NT2/D1 (cell line): Measurements from ENCODE around the gene COL4A5.

Experiments used
- SUZ12 ChIP-seq: IDR thresholded peaks from 2 replicates; pipeline ENCODE4 v1.6.1; 2011; ENCODE audit not compliant: insufficient read length, insufficient read depth; ENCODE audit errors: extremely low read depth
- YY1 ChIP-seq: IDR thresholded peaks from 2 replicates; pipeline ENCODE4 v1.6.1; 2011; ENCODE audit not compliant: insufficient read length, insufficient read depth
- ZNF274 ChIP-seq: IDR thresholded peaks from 2 replicates; pipeline ENCODE4 v1.6.1; 2011; ENCODE audit warnings: mild to moderate bottlenecking, low read depth, low read length

DNA sequence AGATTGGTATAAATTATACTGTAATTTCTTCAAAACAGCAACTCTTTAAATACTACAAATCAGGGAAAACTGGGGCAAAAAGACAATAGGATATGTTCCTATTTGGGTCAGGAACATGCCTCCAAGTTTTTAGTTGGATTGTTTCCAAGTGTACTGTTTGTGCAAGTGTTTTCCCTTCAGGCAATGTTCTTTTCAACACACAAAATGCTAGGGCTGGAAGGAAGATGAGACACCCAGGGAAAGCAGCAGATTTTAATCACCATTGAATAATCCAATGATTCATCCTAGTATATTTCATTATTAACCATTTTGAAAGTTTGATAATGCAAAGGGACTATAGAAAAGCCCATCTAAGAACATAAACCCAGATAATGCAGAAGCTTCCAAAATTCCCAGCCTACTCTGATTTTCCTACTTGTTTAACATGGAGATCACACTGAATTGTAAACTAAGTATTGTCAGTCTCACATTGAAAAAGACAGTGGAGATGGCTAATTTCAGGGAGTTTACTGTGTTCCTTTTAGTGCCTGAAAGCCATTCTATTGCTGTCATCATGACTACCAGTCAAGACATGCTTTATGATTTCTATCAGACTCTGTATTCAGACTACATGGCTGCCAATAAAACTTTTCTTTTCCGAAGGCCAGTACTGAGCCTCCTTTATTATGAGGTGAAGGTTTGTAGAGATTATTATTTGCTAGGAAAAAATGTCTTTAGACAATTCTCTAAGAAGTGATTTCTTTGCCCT is 40.0 kb upstream of the COL4A5 start:
- no peak for TF ChIP-seq YY1
- TF ChIP-seq ZNF274 = no peak
- no peak for TF ChIP-seq SUZ12
